Measurements from ENCODE around the gene MEIS1.

DNA sequence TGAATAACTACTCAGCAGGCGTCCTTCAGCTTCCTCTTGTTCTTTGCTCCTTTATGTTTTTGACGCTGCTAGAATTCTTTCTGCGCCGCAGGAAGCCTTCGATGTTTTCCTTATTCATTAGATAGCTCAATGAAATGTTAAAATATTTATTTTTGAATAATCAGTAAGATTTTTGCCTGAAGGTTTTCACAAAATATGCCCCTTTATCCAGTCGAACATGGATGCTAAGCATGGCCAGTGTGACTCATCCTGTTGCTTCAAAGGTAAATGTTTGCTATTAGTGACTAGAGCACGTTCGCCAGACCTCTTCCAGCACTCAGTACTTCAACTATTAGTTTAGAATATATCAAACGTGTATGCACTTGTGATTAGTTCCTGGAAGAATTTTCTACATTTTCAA lies 7.6 kb upstream of the MEIS1 start:
- TF ChIP-seq, protein P1, sequence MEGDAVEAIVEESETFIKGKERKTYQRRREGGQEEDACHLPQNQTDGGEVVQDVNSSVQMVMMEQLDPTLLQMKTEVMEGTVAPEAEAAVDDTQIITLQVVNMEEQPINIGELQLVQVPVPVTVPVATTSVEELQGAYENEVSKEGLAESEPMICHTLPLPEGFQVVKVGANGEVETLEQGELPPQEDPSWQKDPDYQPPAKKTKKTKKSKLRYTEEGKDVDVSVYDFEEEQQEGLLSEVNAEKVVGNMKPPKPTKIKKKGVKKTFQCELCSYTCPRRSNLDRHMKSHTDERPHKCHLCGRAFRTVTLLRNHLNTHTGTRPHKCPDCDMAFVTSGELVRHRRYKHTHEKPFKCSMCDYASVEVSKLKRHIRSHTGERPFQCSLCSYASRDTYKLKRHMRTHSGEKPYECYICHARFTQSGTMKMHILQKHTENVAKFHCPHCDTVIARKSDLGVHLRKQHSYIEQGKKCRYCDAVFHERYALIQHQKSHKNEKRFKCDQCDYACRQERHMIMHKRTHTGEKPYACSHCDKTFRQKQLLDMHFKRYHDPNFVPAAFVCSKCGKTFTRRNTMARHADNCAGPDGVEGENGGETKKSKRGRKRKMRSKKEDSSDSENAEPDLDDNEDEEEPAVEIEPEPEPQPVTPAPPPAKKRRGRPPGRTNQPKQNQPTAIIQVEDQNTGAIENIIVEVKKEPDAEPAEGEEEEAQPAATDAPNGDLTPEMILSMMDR (conservative IDR thresholded peaks at IDR 0.05; ENCODE audit: low read depth in 2 of 2) = no peak
- TF ChIP-seq JUNB (IDR thresholded peaks at IDR 0.05; ENCODE audit: unreplicated experiment) = no peak
- TF ChIP-seq, protein P2, sequence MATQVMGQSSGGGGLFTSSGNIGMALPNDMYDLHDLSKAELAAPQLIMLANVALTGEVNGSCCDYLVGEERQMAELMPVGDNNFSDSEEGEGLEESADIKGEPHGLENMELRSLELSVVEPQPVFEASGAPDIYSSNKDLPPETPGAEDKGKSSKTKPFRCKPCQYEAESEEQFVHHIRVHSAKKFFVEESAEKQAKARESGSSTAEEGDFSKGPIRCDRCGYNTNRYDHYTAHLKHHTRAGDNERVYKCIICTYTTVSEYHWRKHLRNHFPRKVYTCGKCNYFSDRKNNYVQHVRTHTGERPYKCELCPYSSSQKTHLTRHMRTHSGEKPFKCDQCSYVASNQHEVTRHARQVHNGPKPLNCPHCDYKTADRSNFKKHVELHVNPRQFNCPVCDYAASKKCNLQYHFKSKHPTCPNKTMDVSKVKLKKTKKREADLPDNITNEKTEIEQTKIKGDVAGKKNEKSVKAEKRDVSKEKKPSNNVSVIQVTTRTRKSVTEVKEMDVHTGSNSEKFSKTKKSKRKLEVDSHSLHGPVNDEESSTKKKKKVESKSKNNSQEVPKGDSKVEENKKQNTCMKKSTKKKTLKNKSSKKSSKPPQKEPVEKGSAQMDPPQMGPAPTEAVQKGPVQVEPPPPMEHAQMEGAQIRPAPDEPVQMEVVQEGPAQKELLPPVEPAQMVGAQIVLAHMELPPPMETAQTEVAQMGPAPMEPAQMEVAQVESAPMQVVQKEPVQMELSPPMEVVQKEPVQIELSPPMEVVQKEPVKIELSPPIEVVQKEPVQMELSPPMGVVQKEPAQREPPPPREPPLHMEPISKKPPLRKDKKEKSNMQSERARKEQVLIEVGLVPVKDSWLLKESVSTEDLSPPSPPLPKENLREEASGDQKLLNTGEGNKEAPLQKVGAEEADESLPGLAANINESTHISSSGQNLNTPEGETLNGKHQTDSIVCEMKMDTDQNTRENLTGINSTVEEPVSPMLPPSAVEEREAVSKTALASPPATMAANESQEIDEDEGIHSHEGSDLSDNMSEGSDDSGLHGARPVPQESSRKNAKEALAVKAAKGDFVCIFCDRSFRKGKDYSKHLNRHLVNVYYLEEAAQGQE (IDR thresholded peaks at IDR 0.05; ENCODE audit: unreplicated experiment) = no peak
- no peak for TF ChIP-seq POLR2AphosphoS5 (IDR thresholded peaks at IDR 0.05; ENCODE audit: low read depth)
- peak; percentile 61 for TF ChIP-seq EZH2 (IDR thresholded peaks at IDR 0.05; ENCODE audit: low read depth, unreplicated experiment)
- TF ChIP-seq EZH2phosphoT487 (IDR thresholded peaks at IDR 0.05; ENCODE audit: unreplicated experiment) = no peak
- TF ChIP-seq ZNF462 (CRISPR knock-in tag; IDR thresholded peaks at IDR 0.05) = no peak
- TF ChIP-seq, protein P3, sequence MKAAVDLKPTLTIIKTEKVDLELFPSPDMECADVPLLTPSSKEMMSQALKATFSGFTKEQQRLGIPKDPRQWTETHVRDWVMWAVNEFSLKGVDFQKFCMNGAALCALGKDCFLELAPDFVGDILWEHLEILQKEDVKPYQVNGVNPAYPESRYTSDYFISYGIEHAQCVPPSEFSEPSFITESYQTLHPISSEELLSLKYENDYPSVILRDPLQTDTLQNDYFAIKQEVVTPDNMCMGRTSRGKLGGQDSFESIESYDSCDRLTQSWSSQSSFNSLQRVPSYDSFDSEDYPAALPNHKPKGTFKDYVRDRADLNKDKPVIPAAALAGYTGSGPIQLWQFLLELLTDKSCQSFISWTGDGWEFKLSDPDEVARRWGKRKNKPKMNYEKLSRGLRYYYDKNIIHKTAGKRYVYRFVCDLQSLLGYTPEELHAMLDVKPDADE (IDR thresholded peaks at IDR 0.05) = no peak
- no peak for TF ChIP-seq ZNF331 (CRISPR knock-in tag; IDR thresholded peaks at IDR 0.05; ENCODE audit: low read depth)
- no peak for TF ChIP-seq STAT1 (IDR thresholded peaks at IDR 0.05; ENCODE audit: unreplicated experiment)
- no peak for TF ChIP-seq CREB1 (CRISPR knock-in tag; IDR thresholded peaks at IDR 0.05; ENCODE audit: low read depth)
- no peak for TF ChIP-seq ZNF114 (CRISPR knock-in tag; IDR thresholded peaks at IDR 0.05)
- TF ChIP-seq NANOG (IDR thresholded peaks at IDR 0.05; ENCODE audit: borderline replicate concordance) = peak; percentile 44; the same call in 1 of the 2 replicates
